Raji (cell line): ENCODE results near the gene EPHA8.

Experiments
- POLR2A ChIP-seq: IDR thresholded peaks from 2 replicates; pipeline ENCODE4 v1.6.1; 2011; ENCODE audit warnings: low read depth, low read length, control low read depth; ENCODE audit not compliant: insufficient read depth

EPHA8 gene

DNA sequence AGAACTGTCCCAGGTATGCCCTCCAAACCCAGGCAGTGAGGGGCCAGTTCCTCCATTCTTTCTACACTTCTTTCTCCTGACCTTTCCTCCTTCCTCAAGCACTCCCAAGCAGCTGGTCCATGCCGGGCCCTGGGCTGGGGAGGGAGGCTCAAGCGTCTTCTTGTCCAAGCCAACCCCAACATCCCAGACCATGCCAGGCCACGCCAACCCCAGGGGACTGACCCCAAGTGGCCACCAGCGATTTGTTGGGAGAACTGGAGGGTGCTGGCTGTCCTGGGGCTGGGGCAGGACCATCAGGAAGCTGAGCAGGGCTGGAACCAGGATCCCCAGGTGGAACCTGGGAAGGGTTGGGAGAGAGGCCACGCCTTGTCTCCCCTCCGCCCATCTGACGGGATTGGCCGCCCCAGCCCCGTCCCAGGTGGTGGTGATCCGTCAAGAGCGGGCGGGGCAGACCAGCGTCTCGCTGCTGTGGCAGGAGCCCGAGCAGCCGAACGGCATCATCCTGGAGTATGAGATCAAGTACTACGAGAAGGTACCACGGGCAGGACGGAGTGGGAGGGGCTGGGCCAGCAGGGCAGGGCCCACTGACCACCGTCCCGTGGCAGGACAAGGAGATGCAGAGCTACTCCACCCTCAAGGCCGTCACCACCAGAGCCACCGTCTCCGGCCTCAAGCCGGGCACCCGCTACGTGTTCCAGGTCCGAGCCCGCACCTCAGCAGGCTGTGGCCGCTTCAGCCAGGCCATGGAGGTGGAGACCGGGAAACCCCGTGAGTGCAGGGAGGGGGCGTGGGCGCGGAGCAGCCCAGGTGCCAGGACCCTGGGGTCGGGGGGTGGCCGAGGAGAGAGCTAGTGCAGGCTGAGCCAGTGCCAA lies 29.9 kb downstream of the EPHA8 start:
- no peak for TF ChIP-seq POLR2A

DNA sequence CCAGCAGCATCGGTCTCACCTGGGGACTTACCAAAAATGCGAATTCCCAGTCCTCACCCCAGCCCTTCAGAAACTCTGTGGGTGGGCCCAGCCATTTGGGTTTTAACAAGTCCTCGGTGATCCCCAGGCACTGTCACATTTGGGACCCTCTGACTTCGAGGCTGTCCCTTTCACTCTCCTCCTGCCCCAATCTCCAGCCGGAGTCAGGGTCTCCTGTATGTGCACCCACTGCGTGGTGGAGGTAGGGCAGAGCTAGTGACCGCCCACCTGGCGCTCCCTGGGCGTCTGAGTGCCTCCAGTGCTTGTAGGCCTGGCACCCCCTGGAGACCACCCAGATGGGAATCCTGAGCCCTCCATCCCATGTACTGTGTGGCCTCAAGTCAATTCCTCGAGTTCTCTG lies 31.1 kb downstream of the EPHA8 start:
- no peak for TF ChIP-seq POLR2A

DNA sequence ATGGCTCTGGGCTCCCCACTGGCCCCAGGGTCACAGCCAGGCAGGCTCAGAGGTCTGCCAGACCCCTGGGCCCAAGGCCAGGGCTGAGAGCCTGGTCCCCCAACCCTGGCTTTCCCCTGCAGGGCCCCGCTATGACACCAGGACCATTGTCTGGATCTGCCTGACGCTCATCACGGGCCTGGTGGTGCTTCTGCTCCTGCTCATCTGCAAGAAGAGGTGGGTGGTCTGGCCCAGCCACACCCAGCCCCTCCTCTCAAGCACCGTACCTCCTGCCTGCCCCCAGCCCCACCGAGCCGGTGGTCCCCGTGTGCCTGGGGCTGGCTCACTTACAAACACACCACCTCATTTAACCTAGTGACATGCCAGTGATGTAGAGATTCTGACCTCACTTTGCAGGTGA lies 31.8 kb downstream of the EPHA8 start:
- no peak for TF ChIP-seq POLR2A

DNA sequence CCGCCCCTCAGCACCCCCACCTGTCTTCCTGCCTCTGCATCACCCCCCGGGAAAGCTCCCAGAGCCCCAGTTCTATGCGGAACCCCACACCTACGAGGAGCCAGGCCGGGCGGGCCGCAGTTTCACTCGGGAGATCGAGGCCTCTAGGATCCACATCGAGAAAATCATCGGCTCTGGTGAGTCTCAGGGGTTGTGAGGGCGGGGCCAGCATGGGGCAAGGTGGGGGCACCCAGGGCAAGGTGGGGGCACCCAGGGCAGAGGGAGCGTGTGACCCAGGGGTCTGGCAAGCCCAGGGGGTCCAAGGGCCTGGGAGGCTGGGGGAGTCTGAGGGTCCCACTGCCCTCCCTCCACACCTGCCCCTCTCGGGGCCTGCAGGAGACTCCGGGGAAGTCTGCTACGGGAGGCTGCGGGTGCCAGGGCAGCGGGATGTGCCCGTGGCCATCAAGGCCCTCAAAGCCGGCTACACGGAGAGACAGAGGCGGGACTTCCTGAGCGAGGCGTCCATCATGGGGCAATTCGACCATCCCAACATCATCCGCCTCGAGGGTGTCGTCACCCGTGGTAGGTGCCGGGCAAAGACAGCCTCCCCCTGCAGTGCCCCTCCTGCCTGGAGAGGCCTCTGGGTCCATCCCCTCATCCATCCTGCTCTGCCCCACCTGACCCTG lies 34.1 kb downstream of the EPHA8 start:
- TF ChIP-seq POLR2A, result no peak

DNA sequence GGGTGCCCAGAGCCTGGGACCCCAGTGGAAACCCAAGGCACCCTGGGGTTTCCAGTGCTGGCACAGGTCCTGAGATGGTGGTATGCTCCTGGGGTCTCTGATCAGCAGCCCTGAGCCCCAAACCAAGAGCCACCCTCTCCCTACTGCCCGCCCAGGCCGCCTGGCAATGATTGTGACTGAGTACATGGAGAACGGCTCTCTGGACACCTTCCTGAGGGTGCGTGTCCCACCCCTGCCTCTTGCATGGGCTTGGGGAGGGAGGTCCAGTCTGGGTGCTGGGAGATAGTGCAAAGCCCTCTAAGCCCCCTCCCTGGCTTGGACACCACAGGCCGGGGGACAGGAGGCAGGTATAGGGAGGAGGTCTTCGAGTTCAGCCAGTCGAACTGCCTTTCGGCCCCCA lies 34.7 kb downstream of the EPHA8 start:
- no peak for TF ChIP-seq POLR2A

DNA sequence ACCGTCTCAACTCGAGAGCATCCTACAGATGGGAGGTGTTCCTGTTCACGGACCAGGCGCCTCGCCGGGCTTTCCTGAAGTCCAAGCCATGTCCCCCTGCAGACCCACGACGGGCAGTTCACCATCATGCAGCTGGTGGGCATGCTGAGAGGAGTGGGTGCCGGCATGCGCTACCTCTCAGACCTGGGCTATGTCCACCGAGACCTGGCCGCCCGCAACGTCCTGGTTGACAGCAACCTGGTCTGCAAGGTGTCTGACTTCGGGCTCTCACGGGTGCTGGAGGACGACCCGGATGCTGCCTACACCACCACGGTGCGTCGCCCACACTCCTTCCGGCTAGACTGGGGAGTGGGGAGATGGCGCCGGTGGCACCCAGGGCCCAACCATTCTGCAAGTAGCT lies 35.4 kb downstream of the EPHA8 start:
- no peak for TF ChIP-seq POLR2A

DNA sequence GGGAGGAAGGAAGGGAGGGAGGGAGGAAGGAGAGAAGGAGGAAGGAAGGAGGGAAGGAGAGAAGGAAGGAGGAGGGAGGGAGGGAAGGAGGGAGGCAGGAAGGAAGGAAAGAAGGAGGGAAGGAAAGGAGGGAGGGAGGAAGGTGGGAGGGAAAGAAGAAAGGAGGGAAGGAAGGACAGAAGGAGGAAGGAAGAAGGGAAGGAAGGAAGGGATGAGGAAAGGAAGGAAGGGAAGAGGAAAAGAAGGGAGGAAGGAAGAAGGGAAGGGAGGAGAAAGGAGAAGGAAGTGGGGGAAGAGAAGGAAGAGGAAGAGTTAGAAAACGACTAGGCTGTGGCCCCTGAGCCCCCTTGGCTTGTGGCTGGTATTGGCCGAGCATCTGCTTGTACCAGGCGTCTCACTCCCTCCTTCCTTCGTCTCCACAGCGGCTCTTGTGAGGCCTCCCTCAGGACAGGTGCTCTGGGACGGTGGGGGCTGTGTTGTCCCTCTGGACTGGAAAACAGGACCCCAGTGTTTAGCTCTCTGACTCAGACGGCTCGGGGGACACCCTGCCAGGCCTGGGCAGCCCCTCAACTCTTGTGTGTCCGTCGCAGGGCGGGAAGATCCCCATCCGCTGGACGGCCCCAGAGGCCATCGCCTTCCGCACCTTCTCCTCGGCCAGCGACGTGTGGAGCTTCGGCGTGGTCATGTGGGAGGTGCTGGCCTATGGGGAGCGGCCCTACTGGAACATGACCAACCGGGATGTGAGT lies 37.0 kb downstream of the EPHA8 start:
- no peak for TF ChIP-seq POLR2A

DNA sequence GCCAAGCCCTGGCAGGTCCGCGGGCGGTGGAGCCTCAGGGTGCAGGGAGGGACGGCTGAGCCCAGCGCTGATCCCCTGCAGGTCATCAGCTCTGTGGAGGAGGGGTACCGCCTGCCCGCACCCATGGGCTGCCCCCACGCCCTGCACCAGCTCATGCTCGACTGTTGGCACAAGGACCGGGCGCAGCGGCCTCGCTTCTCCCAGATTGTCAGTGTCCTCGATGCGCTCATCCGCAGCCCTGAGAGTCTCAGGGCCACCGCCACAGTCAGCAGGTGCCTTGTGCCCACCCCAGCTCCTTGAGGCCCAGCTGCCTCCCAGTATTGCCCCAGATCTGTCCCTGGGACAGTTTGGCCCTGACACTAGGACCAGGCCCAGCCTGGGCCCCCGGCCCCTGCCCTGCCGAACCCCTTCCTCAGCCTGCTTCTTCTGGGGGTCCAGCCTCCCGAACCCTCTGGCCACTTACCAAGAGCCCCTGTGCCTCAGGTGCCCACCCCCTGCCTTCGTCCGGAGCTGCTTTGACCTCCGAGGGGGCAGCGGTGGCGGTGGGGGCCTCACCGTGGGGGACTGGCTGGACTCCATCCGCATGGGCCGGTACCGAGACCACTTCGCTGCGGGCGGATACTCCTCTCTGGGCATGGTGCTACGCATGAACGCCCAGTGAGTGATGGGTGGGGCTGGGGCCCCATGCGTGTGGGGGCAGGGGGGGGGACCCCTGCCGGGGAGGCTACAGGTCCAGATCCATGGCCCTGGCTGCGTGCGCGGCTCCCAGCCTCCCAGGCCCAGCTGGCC lies 37.7 kb downstream of the EPHA8 start:
- no peak for TF ChIP-seq POLR2A

DNA sequence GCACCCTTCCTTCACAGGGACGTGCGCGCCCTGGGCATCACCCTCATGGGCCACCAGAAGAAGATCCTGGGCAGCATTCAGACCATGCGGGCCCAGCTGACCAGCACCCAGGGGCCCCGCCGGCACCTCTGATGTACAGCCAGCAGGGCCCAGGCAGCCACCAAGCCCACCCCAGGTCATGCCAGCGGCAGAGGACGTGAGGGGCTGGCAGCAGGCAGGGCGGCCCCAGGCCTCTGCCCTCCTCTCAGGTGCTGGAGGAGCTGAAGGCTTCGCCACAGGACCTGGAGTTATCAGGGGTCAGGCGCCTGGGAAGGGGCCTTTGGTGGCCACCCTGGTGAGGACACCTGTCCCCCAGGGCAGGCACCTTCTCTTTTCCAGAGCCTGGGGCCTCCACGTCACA lies 38.3 kb downstream of the EPHA8 start:
- no peak for TF ChIP-seq POLR2A

DNA sequence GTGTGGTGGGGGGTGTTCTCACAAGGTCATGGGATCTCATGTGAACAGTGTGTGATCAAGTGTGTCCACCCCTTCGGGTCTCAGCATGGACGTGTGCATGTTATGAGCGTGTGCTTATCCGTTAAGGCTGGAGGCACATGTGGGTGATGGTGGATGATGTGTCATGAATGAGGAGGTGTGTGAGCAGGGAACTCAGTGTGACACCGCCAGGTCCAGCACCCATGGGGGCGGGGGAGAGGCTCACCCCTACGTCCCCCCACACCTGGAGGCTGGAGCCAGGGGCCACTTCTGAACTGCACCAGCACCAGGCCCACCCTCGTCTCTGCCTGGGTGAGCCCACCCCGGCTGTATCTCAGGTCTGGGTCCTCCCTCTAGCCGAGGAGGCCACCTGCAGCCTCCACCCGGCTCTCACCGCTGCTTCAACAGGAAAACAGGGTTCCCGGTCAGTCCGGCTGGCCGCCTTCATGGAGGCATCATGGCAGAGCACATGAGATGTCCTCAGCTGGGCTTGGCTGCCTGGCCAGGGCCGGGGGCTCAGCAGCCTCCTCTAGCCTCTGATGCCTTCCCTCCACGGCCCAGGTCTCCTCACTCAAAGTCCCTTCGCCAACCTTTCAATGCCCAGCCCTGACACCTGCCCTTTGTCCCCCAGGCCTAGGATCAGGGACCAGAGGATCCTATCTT lies 38.9 kb downstream of the EPHA8 start:
- TF ChIP-seq POLR2A, result no peak

DNA sequence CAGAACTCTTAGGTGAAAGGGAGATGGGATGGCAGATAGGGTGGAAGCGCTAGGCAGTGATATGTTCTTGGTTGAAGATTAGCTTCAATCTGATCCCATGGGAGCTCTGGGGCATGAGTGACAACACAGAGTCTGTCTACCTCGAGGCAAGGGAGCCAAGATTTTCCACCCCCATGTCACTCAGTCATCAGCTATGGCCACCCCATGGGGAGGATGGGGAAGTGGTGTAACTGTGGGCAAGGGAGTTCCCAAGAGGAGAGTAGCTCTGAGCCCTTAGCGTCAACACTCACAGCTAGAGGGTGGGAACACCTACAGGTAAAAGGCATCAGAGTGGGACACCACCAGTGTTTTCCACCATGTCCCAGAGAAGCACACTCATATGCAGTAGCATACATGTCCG lies 42.9 kb downstream of the EPHA8 start:
- TF ChIP-seq POLR2A, result no peak

DNA sequence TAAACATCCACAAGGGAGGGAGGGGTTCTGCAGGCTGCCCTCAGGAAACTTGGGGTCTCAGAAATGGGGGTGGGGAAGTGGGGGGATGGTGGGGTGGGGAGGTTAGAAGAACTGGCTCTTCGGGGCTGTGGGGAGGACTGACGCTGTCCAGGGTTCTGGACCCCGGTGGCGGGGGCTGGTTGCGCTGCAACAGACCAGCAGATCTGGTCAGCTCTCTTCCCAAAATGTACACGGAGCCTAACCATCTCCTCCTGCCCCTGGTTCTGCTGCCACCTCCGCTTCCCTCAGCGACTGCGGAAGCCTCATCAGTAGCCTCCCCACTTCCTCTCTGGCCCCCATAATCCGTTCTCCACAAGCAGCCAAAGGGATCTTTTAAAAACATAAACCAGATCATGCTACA lies 43.9 kb downstream of the EPHA8 start:
- TF ChIP-seq POLR2A, result no peak

DNA sequence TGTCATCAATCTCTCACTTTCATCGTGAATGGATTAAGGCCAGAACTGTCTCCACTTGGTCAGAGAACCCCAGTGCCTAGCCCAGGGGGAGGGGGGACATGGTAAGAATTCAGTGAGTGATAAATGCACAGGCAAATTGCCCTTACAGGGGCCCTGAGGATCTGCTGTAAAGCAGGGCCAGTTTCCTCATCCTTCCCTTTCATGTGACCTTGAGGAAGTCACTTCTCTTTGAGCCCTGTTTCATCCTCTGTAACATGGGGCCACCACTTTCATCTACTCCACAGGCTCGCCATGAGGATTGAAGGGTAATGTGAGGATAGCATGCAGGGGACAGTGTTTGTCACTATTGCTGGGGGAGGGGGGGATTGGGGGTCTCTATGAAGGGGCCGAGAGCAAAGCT lies 45.1 kb downstream of the EPHA8 start:
- TF ChIP-seq POLR2A, result no peak

DNA sequence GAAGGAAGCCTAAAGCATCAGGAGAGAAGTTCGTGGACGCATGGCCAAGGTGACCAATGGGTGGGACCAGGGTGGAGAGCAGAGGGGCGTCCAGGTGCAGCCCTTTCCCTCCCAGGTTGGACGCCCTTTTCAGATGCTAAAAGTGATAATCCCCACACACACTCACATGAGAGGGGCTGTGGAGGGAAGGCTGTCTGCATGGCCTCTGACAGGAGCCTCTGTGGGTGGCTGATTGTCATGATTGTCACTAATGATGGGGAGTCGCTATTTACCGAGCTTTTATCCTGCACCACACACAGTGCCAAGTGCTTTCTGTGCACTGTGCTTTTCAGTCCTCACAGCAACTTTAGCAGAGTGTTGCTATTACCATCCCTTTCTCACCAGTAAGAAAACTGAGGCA lies 46.0 kb downstream of the EPHA8 start:
- no peak for TF ChIP-seq POLR2A
